Activated CD4-positive, alpha-beta T cell treated with anti-CD3 and anti-CD28 coated beads, Interleukin-2, amount 10 ng/mL, durations not matched to agents 24 days and 14 days (primary cell): Measurements from ENCODE around the gene ITPK1. TPM values are rescaled to one million over a fixed set of nuclear protein-coding genes. Genes with fewer than 3 reads are reported as not detected.
A peak's percentile ranks its signal among the peaks of the same experiment; 100 is the strongest.
"Not testable (repeated sequence)": the region's sequence is repeated elsewhere in the genome, so short reads cannot be mapped to it uniquely, and the experiment has no call there.

Source experiments
- DNase-seq: peaks from one replicate; pipeline ENCODE4 v3.0.0; 2022
- H3K27ac Mint-ChIP-seq: one replicate; pipeline ENCODE4 v1.8.0; 2022; ENCODE audit warnings: mild to moderate bottlenecking, mixed read lengths
- H3K27me3 Mint-ChIP-seq: one replicate; pipeline ENCODE4 v1.8.0; 2022; ENCODE audit warnings: mixed read lengths
- H3K36me3 Mint-ChIP-seq: one replicate; pipeline ENCODE4 v1.8.0; 2022; ENCODE audit warnings: low read depth, mild to moderate bottlenecking, mixed read lengths
- H3K4me1 Mint-ChIP-seq: one replicate; pipeline ENCODE4 v1.8.0; 2021; ENCODE audit warnings: mixed read lengths
- H3K4me3 Mint-ChIP-seq: one replicate; pipeline ENCODE4 v1.8.0; 2022; ENCODE audit warnings: mild to moderate bottlenecking, moderate library complexity, mixed read lengths
- H3K9me3 Mint-ChIP-seq: one replicate; pipeline ENCODE4 v1.8.0; 2021; ENCODE audit warnings: mixed read lengths
- intact Hi-C: fragments of 100-400 bp; cut with micrococcal nuclease; formaldehyde crosslinking; loops from one replicate; pipeline ENCODE4 v1.15.1; 2023
- total RNA-seq: library from RNA; stranded (reverse); gene quantifications from 2 replicates; pipeline ENCODE4 v1.2.3, GENCODE V29; 2022

ITPK1 gene
- total RNA-seq, 1 donor from 2014 or later: 71.0 TPM

GRCh38 chr14:93105856-93106255 is 9.9 kb downstream of the ITPK1 start:
- H3K4me3 Mint-ChIP-seq, intact Hi-C loops, H3K9me3 Mint-ChIP-seq, DNase-seq, H3K27ac Mint-ChIP-seq, H3K27me3 Mint-ChIP-seq, H3K36me3 Mint-ChIP-seq: not testable (repeated sequence)
- peaks cover 42% of the 10 kb centered on the region for H3K4me1 Mint-ChIP-seq

- no peak for DNase-seq
- no peak overlapping the region for H3K27ac Mint-ChIP-seq
- H3K36me3 Mint-ChIP-seq: peaks cover 3% of the 10 kb centered on the region
- H3K4me3 Mint-ChIP-seq: no peak overlapping the region
- peaks cover 46% of the 10 kb centered on the region for H3K4me1 Mint-ChIP-seq
- no peaks in the 10 kb centered on the region for H3K27me3 Mint-ChIP-seq
- intact Hi-C loops: no loop called here
- no peaks in the 10 kb centered on the region for H3K9me3 Mint-ChIP-seq
Observed at GRCh38 chr14:93105362-93105761, 10.4 kb downstream of the ITPK1 start.

- DNase-seq: no peak
- no peak overlapping the region for H3K4me3 Mint-ChIP-seq
- H3K27ac Mint-ChIP-seq: no peak overlapping the region
- no peaks in the 10 kb centered on the region for H3K27me3 Mint-ChIP-seq
- peaks cover 45% of the 10 kb centered on the region for H3K4me1 Mint-ChIP-seq
- H3K9me3 Mint-ChIP-seq: no peaks in the 10 kb centered on the region
- intact Hi-C loops: loop anchor here (5.0 kb wide), 1 partner anchor 38 kb away; no protein-coding TSS in a partner anchor
- peaks cover 3% of the 10 kb centered on the region for H3K36me3 Mint-ChIP-seq
Observed at GRCh38 chr14:93104961-93105360, 10.8 kb downstream of the ITPK1 start.

- H3K27me3 Mint-ChIP-seq: no peaks in the 10 kb centered on the region
- peak overlapping the region; percentile 85 for H3K4me3 Mint-ChIP-seq
- peaks cover 3% of the 10 kb centered on the region for H3K36me3 Mint-ChIP-seq
- no peaks in the 10 kb centered on the region for H3K9me3 Mint-ChIP-seq
- H3K4me1 Mint-ChIP-seq: peaks cover 43% of the 10 kb centered on the region
- intact Hi-C loops: loop anchor here (1.0 to 5.0 kb wide), 2 partner anchors 10 to 36 kb away; no protein-coding TSS in a partner anchor
- DNase-seq: peak; percentile 95
- H3K27ac Mint-ChIP-seq: peak overlapping the region; percentile 92
Observed at GRCh38 chr14:93103392-93104080, 12.2 kb downstream of the ITPK1 start.

- intact Hi-C loops: loop anchor here (5.0 kb wide), 1 partner anchor 35 kb away; no protein-coding TSS in a partner anchor
- Mint-ChIP-seq H3K4me3 (no peak overlapping the region), H3K27ac (peak overlapping the region; percentile 58), H3K27me3 (no peaks in the 10 kb centered on the region), H3K9me3 (no peaks in the 10 kb centered on the region), H3K36me3 (peaks cover 2% of the 10 kb centered on the region), H3K4me1 (peaks cover 42% of the 10 kb centered on the region)
- no peak for DNase-seq
Observed at GRCh38 chr14:93102141-93102540, 13.6 kb downstream of the ITPK1 start.

- intact Hi-C loops: loop anchor here (5.0 kb wide), 1 partner anchor 34 kb away; no protein-coding TSS in a partner anchor
- H3K4me1 Mint-ChIP-seq: peaks cover 41% of the 10 kb centered on the region
Observed at GRCh38 chr14:93101181-93101580, 14.5 kb downstream of the ITPK1 start.

GRCh38 chr14:93100570-93100969 is 15.2 kb downstream of the ITPK1 start:
- intact Hi-C loops: loop anchor here (5.0 kb wide), 1 partner anchor 33 kb away; no protein-coding TSS in a partner anchor
- Mint-ChIP-seq H3K4me1 (peaks cover 38% of the 10 kb centered on the region), H3K4me3 (no peak overlapping the region), H3K36me3 (no peaks in the 10 kb centered on the region), H3K27ac (no peak overlapping the region), H3K9me3 (no peaks in the 10 kb centered on the region), H3K27me3 (no peaks in the 10 kb centered on the region)
- no peak for DNase-seq

More at GRCh38 chr14:93101181-93101580, 14.5 kb downstream of the ITPK1 start:
- Mint-ChIP-seq H3K27ac (peak overlapping the region; percentile 16), H3K36me3 (no peaks in the 10 kb centered on the region), H3K27me3 (no peaks in the 10 kb centered on the region), H3K9me3 (no peaks in the 10 kb centered on the region), H3K4me3 (no peak overlapping the region)
- DNase-seq: no peak

- intact Hi-C loops: loop anchor here (5.0 kb wide), 1 partner anchor 33 kb away; no protein-coding TSS in a partner anchor
- DNase-seq: no peak
- no peak overlapping the region for H3K27ac Mint-ChIP-seq
- no peaks in the 10 kb centered on the region for H3K9me3 Mint-ChIP-seq
- H3K4me1 Mint-ChIP-seq: peaks cover 38% of the 10 kb centered on the region
- no peaks in the 10 kb centered on the region for H3K36me3 Mint-ChIP-seq
- H3K4me3 Mint-ChIP-seq: no peak overlapping the region
- no peaks in the 10 kb centered on the region for H3K27me3 Mint-ChIP-seq
Observed at GRCh38 chr14:93100100-93100499, 15.6 kb downstream of the ITPK1 start.

- no peak overlapping the region for H3K27ac Mint-ChIP-seq
- no peak for DNase-seq
- H3K9me3 Mint-ChIP-seq: no peaks in the 10 kb centered on the region
- intact Hi-C loops: loop anchor here (5.0 kb wide), 1 partner anchor 32 kb away; no protein-coding TSS in a partner anchor
- H3K4me1 Mint-ChIP-seq: peaks cover 37% of the 10 kb centered on the region
- H3K36me3 Mint-ChIP-seq: no peaks in the 10 kb centered on the region
- no peak overlapping the region for H3K4me3 Mint-ChIP-seq
- H3K27me3 Mint-ChIP-seq: no peaks in the 10 kb centered on the region
Observed at GRCh38 chr14:93099643-93100042, 16.1 kb downstream of the ITPK1 start.

- H3K4me1 Mint-ChIP-seq: peaks cover 32% of the 10 kb centered on the region
- no peak overlapping the region for H3K4me3 Mint-ChIP-seq
- intact Hi-C loops: no loop called here
Observed at GRCh38 chr14:93099196-93099595, 16.5 kb downstream of the ITPK1 start.

GRCh38 chr14:93096691-93097322 is 18.9 kb downstream of the ITPK1 start:
- H3K27me3 Mint-ChIP-seq: no peaks in the 10 kb centered on the region
- DNase-seq: no peak
- H3K4me3 Mint-ChIP-seq: no peak overlapping the region
- no peak overlapping the region for H3K27ac Mint-ChIP-seq
- peaks cover 19% of the 10 kb centered on the region for H3K4me1 Mint-ChIP-seq
- no peaks in the 10 kb centered on the region for H3K9me3 Mint-ChIP-seq
- intact Hi-C loops: no loop called here
- no peaks in the 10 kb centered on the region for H3K36me3 Mint-ChIP-seq

More at GRCh38 chr14:93099196-93099595, 16.5 kb downstream of the ITPK1 start:
- Mint-ChIP-seq H3K9me3 (no peaks in the 10 kb centered on the region), H3K27me3 (no peaks in the 10 kb centered on the region), H3K27ac (no peak overlapping the region), H3K36me3 (no peaks in the 10 kb centered on the region)
- no peak for DNase-seq

GRCh38 chr14:93095742-93096510 is 19.8 kb downstream of the ITPK1 start:
- Mint-ChIP-seq H3K4me3 (no peak overlapping the region), H3K9me3 (no peaks in the 10 kb centered on the region), H3K36me3 (no peaks in the 10 kb centered on the region), H3K27me3 (no peaks in the 10 kb centered on the region), H3K4me1 (peaks cover 15% of the 10 kb centered on the region), H3K27ac (no peak overlapping the region)
- intact Hi-C loops: no loop called here
- DNase-seq: no peak

- no peak for DNase-seq
- Mint-ChIP-seq H3K4me3 (no peak overlapping the region), H3K4me1 (peaks cover 8% of the 10 kb centered on the region), H3K27ac (no peak overlapping the region), H3K36me3 (no peaks in the 10 kb centered on the region), H3K27me3 (no peaks in the 10 kb centered on the region), H3K9me3 (no peaks in the 10 kb centered on the region)
- intact Hi-C loops: no loop called here
Observed at GRCh38 chr14:93094121-93094918, 21.4 kb downstream of the ITPK1 start.
